ENCODE measurements around the gene CBX4. TPM values are rescaled to one million over a fixed set of nuclear protein-coding genes. Genes with fewer than 3 reads are reported as not detected.

The CBX4 gene
- total and polyA plus RNA-seq, 2 of the 13 experiments (the other 11 are each of a cell fraction or from before 2014, with no cell fraction given), result 25.8 to 50.8 TPM

GRCh38 chr17:79789943-79790804, 49.1 kb downstream of the CBX4 start (continued):
- no peak for TF ChIP-seq HMGA1 (CRISPR knock-in tag; conservative IDR thresholded peaks at IDR 0.05)
- no peak; the same call in 1 of the 2 replicates for TF ChIP-seq ZNF225 (CRISPR knock-in tag; IDR thresholded peaks at IDR 0.05)
- TF ChIP-seq, protein P1, sequence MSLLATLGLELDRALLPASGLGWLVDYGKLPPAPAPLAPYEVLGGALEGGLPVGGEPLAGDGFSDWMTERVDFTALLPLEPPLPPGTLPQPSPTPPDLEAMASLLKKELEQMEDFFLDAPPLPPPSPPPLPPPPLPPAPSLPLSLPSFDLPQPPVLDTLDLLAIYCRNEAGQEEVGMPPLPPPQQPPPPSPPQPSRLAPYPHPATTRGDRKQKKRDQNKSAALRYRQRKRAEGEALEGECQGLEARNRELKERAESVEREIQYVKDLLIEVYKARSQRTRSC (CRISPR knock-in tag; IDR thresholded peaks at IDR 0.05; ENCODE audit: low read depth), result no peak
- TF ChIP-seq MTA3 (CRISPR knock-in tag; IDR thresholded peaks at IDR 0.05), result no peak
- TF ChIP-seq ZNF563 (CRISPR knock-in tag; IDR thresholded peaks at IDR 0.05), result peak; percentile 82
- TF ChIP-seq ZNF546 (CRISPR knock-in tag; conservative IDR thresholded peaks at IDR 0.05), result no peak; the same call in 1 of the 2 replicates
- TF ChIP-seq PRDM10 (CRISPR knock-in tag; IDR thresholded peaks at IDR 0.05; ENCODE audit: low read depth), result no peak
- no peak for TF ChIP-seq HOXA7 (CRISPR knock-in tag; IDR thresholded peaks at IDR 0.05)
- TF ChIP-seq NCOA5 (CRISPR knock-in tag; IDR thresholded peaks at IDR 0.05), result no peak
- TF ChIP-seq PPARG (CRISPR knock-in tag; conservative IDR thresholded peaks at IDR 0.05), result no peak
- TF ChIP-seq, protein P2, sequence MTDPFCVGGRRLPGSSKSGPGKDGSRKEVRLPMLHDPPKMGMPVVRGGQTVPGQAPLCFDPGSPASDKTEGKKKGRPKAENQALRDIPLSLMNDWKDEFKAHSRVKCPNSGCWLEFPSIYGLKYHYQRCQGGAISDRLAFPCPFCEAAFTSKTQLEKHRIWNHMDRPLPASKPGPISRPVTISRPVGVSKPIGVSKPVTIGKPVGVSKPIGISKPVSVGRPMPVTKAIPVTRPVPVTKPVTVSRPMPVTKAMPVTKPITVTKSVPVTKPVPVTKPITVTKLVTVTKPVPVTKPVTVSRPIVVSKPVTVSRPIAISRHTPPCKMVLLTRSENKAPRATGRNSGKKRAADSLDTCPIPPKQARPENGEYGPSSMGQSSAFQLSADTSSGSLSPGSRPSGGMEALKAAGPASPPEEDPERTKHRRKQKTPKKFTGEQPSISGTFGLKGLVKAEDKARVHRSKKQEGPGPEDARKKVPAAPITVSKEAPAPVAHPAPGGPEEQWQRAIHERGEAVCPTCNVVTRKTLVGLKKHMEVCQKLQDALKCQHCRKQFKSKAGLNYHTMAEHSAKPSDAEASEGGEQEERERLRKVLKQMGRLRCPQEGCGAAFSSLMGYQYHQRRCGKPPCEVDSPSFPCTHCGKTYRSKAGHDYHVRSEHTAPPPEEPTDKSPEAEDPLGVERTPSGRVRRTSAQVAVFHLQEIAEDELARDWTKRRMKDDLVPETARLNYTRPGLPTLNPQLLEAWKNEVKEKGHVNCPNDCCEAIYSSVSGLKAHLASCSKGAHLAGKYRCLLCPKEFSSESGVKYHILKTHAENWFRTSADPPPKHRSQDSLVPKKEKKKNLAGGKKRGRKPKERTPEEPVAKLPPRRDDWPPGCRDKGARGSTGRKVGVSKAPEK (CRISPR knock-in tag; IDR thresholded peaks at IDR 0.05; ENCODE audit: borderline replicate concordance), result no peak
- TF ChIP-seq HNF4A (CRISPR knock-in tag; IDR thresholded peaks at IDR 0.05), result no peak
- TF ChIP-seq ZSCAN30 (CRISPR knock-in tag; IDR thresholded peaks at IDR 0.05), result no peak
- TF ChIP-seq SSRP1 (CRISPR knock-in tag; IDR thresholded peaks at IDR 0.05), result no peak
- no peak for TF ChIP-seq SP5 (CRISPR knock-in tag; IDR thresholded peaks at IDR 0.05; ENCODE audit: borderline replicate concordance, low read depth)
- no peak for TF ChIP-seq AGO1 (IDR thresholded peaks at IDR 0.05; ENCODE audit: low read depth, low read length, poor library complexity, severe bottlenecking)
- TF ChIP-seq, protein P3, sequence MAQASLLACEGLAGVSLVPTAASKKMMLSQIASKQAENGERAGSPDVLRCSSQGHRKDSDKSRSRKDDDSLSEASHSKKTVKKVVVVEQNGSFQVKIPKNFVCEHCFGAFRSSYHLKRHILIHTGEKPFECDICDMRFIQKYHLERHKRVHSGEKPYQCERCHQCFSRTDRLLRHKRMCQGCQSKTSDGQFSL (CRISPR knock-in tag; IDR thresholded peaks at IDR 0.05), result 0 out of 2 replicates have a peak, but pooled peaks have one; percentile 44
- TF ChIP-seq GPBP1L1 (CRISPR knock-in tag; IDR thresholded peaks at IDR 0.05), result no peak
- no peak for TF ChIP-seq ELF4 (CRISPR knock-in tag; IDR thresholded peaks at IDR 0.05; ENCODE audit: borderline replicate concordance)
- TF ChIP-seq JDP2 (CRISPR knock-in tag; IDR thresholded peaks at IDR 0.05; ENCODE audit: borderline replicate concordance), result no peak
- no peak for TF ChIP-seq POLR2AphosphoS5 (IDR thresholded peaks at IDR 0.05; ENCODE audit: low read depth, low read length)
